NCI-H82 (cell line): Measurements from ENCODE around the gene PHEX.
"Not testable (repeated sequence)": the region's sequence is repeated elsewhere in the genome, so short reads cannot be mapped to it uniquely, and the experiment has no call there.

Experiments
- DNase-seq: peaks from one replicate; lab custom pipeline; 2025; lab: John Stamatoyannopoulos, UW

Gene PHEX

GRCh38 chrX:22247169-22247568, 215.0 kb downstream of the PHEX start:
- no peak for DNase-seq

- no peak for DNase-seq
Measured at GRCh38 chrX:22248401-22248800, 216.3 kb downstream of the PHEX start.

GRCh38 chrX:22249371-22249770, 217.2 kb downstream of the PHEX start:
- no peak for DNase-seq

GRCh38 chrX:22268706-22269105, 236.6 kb downstream of the PHEX start:
- DNase-seq = peak; percentile 33

GRCh38 chrX:22272613-22273012, 240.5 kb downstream of the PHEX start, which contains the start of gene CBLL2:
Gene CBLL2 (plus strand): TSS chrX:22272913. CDS start chrX:22272992, 79 bp downstream.
- no peak for DNase-seq

- no peak for DNase-seq
Measured at GRCh38 chrX:22273714-22274317, 241.7 kb downstream of the PHEX start.

GRCh38 chrX:22276781-22277180, 244.7 kb downstream of the PHEX start:
- DNase-seq = no peak

- peak; percentile 7 for DNase-seq
Measured at GRCh38 chrX:22278375-22278774, 246.2 kb downstream of the PHEX start.

- not testable (repeated sequence) for DNase-seq
Measured at GRCh38 chrX:22289209-22289608, 257.1 kb downstream of the PHEX start.

GRCh38 chrX:22296871-22297270, 264.7 kb downstream of the PHEX start:
- no peak for DNase-seq

- DNase-seq = peak; percentile 84
Measured at GRCh38 chrX:22300130-22300529, 268.0 kb downstream of the PHEX start.
